Esophagus muscularis mucosa (tissue), 4 donors: ENCODE results near the gene EI24.

Experiments
- CTCF ChIP-seq, 3 experiments: fragments of 200-600 bp in 2 of 3; fragments of 450-650 bp in 1 of 3; sonication (generic) in 2 of 3; IDR thresholded peaks; one replicate each; pipeline ENCODE4 v1.5.1; 2017 to 2019; ENCODE audit warnings: antibody characterized with exemption in 3 of 3, mild to moderate bottlenecking in 2 of 3, moderate library complexity in 1 of 3
- EP300 ChIP-seq: sonication (generic); formaldehyde crosslinking; IDR thresholded peaks from one replicate; pipeline ENCODE4 v1.6.1; 2017; ENCODE audit warnings: antibody characterized with exemption
- POLR2A ChIP-seq: fragments of 450-650 bp; IDR thresholded peaks from one replicate; pipeline ENCODE4 v1.6.1; 2017; ENCODE audit warnings: antibody characterized with exemption, moderate library complexity, mild to moderate bottlenecking, low read depth
- POLR2AphosphoS5 ChIP-seq, 2 donors: sonication (generic); formaldehyde crosslinking; IDR thresholded peaks; one replicate each; pipeline ENCODE4 v1.6.1; 2017; ENCODE audit warnings: antibody characterized with exemption in 2 of 2

- TF ChIP-seq POLR2A (no peak), EP300 (no peak), CTCF (IDR thresholded peaks at IDR 0.05) (peak in 1 of 3 experiments; percentile 14), POLR2AphosphoS5 (IDR thresholded peaks at IDR 0.05) (no peak)
Observed at GRCh38 chr11:125626288-125626950, 57.1 kb downstream of the EI24 start.
